Keratinocyte (primary cell): ENCODE data around the gene TMC7. TPM values are rescaled to one million over a fixed set of nuclear protein-coding genes. Genes with fewer than 3 reads are reported as not detected.

Experiments used
- DNase-seq: peaks from one replicate; pipeline ENCODE4 v3.0.0-alpha.2; 2011; ENCODE audit warnings: low read depth, missing footprints, low spot score
- FAIRE-seq: peaks from 2 replicates; lab custom pipeline; 2011; peaks lifted over from hg19 to GRCh38; lab: Jason Lieb, UNC
- H2AFZ ChIP-seq: 2 replicates; pipeline ENCODE4 v1.6.0; 2012; ENCODE audit warnings: low read length, control low read depth, inconsistent platforms; ENCODE audit not compliant: control insufficient read depth
- H3K27ac ChIP-seq: 2 replicates; pipeline ENCODE4 v1.5.1; 2011; ENCODE audit warnings: low read length; ENCODE audit not compliant: control insufficient read depth, insufficient read depth
- H3K27me3 ChIP-seq: 3 replicates; pipeline ENCODE4 v1.6.0; 2011; ENCODE audit warnings: low read length; ENCODE audit not compliant: control insufficient read depth, insufficient read depth; ENCODE audit errors: extremely low read depth
- H3K36me3 ChIP-seq, 2 experiments: 2 replicates in 1 of 2; 3 replicates in 1 of 2; pipeline ENCODE4 v1.5.1; 2011; ENCODE audit warnings: low read length in 2 of 2, mild to moderate bottlenecking in 1 of 2; ENCODE audit not compliant: control insufficient read depth in 2 of 2, insufficient read depth in 2 of 2; ENCODE audit errors: extremely low read depth in 1 of 2
- H3K4me1 ChIP-seq: 3 replicates; pipeline ENCODE4 v1.5.1; 2011; ENCODE audit warnings: low read length; ENCODE audit not compliant: control insufficient read depth, insufficient read depth; ENCODE audit errors: extremely low read depth
- H3K4me2 ChIP-seq: 3 replicates; pipeline ENCODE4 v1.6.0; 2011; ENCODE audit warnings: low read depth, low read length; ENCODE audit not compliant: control insufficient read depth, insufficient read depth; ENCODE audit errors: extremely low read depth
- H3K4me3 ChIP-seq, 3 experiments: fragments of 200-600 bp in 1 of 3; sonication (generic) in 1 of 3; 2 replicates in 2 of 3; 3 replicates in 1 of 3; pipeline ENCODE4 v1.5.1; 2011 to 2016; ENCODE audit warnings: low read length in 3 of 3, mild to moderate bottlenecking in 3 of 3, control low read depth in 2 of 3, inconsistent platforms in 1 of 3, low read depth in 1 of 3, mixed read lengths in 1 of 3, mixed run types in 1 of 3, moderate library complexity in 1 of 3; ENCODE audit not compliant: control insufficient read depth in 2 of 3, insufficient read depth in 2 of 3; ENCODE audit errors: extremely low read depth in 1 of 3
- H3K79me2 ChIP-seq: 2 replicates; pipeline ENCODE4 v1.6.0; 2012; ENCODE audit warnings: low read length; ENCODE audit not compliant: control insufficient read depth, insufficient read depth
- H3K9ac ChIP-seq: 3 replicates; pipeline ENCODE4 v1.6.0; 2011; ENCODE audit warnings: low read length; ENCODE audit not compliant: control insufficient read depth, insufficient read depth; ENCODE audit errors: extremely low read depth
- H3K9me1 ChIP-seq: 3 replicates; pipeline ENCODE4 v1.6.0; 2011; ENCODE audit warnings: low read length; ENCODE audit not compliant: control insufficient read depth, insufficient read depth; ENCODE audit errors: extremely low read depth
- H3K9me3 ChIP-seq: 2 replicates; pipeline ENCODE4 v1.5.1; 2012; ENCODE audit warnings: low read depth, low read length; ENCODE audit not compliant: control insufficient read depth
- H4K20me1 ChIP-seq: 3 replicates; pipeline ENCODE4 v1.6.0; 2011; ENCODE audit warnings: low read length; ENCODE audit not compliant: control insufficient read depth, insufficient read depth; ENCODE audit errors: extremely low read depth
- EZH2 ChIP-seq: IDR thresholded peaks from one replicate; pipeline ENCODE4 v1.6.1; 2012; ENCODE audit warnings: inconsistent platforms, mild to moderate bottlenecking, low read length, moderate library complexity
- dilution Hi-C: fragments of 300-500 bp; cut with MboI; formaldehyde crosslinking; loops from one replicate; pipeline ENCODE4 v1.7.0; 2020; ENCODE audit warnings: low sequenced_read_pairs; ENCODE audit not compliant: extremely low pct_ligation_motif_present
- polyA plus RNA-seq, 5 experiments: library from polyadenylated mRNA; depleted of rRNA in 3 of 5; stranded (reverse) in 3 of 5; stranded (forward) in 1 of 5; unstranded in 1 of 5; fragments of >200 nt; gene quantifications; 1 replicate in 1 of 5; 2 replicates in 3 of 5; 3 replicates in 1 of 5; pipeline versions ENCODE4 v1.2.1 to v1.2.3, GENCODE V29; 2011 to 2012; ENCODE audit warnings: missing spikeins in 2 of 5, low read depth in 1 of 5, low replicate concordance in 1 of 5
- TF ChIP-seq, protein P1 (sequence below), 3 experiments: IDR thresholded peaks in 1 of 3; conservative IDR thresholded peaks in 1 of 3; optimal IDR thresholded peaks in 1 of 3; 2 replicates in 2 of 3; 3 replicates in 1 of 3; pipeline versions ENCODE3 to v1.5.1; 2011; ENCODE audit warnings: low read length in 3 of 3, mild to moderate bottlenecking in 3 of 3, moderate library complexity in 2 of 3, control low read depth in 1 of 3, inconsistent platforms in 1 of 3; ENCODE audit not compliant: insufficient read depth in 2 of 3; ENCODE audit errors: extremely low read depth in 1 of 3

Gene TMC7
- polyA plus RNA-seq, 1 donor (not counting 4 experiments of a cell fraction or from before 2014, with no cell fraction given) = 8.5 TPM

DNA sequence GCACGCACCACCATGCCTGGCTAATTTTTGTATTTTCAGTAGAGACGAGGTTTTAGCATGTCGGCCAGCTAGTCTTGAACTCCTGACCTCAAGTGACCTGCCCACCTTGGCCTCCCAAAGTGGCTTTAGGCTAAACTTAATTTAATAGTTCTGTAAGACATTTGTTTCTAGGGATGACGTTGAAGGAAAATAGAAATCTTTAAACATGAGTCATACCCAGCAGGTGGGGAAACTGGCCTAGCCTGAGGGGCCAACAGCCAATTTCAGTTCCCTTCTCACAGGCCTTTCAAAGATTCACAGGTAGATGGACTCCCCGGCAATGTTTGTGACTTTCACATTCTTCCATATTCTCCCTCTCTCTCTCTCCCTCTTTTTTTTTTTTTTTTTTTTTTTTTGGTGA, 111.9 kb downstream of the TMC7 start:
- Histone ChIP-seq H3K79me2 (no peaks in the 10 kb centered on the region), H3K27me3 (no peaks in the 10 kb centered on the region), H3K4me3 (no peak overlapping the region), H3K9me3 (no peaks in the 10 kb centered on the region), H3K36me3 (no peaks in the 10 kb centered on the region), H2AFZ (no peak overlapping the region), H4K20me1 (no peaks in the 10 kb centered on the region), H3K27ac (no peak overlapping the region), H3K9ac (no peak overlapping the region), H3K9me1 (no peaks in the 10 kb centered on the region), H3K4me2 (no peak overlapping the region), H3K4me1 (peaks cover 10% of the 10 kb centered on the region)
- no peak for TF ChIP-seq EZH2
- TF ChIP-seq, protein P1, sequence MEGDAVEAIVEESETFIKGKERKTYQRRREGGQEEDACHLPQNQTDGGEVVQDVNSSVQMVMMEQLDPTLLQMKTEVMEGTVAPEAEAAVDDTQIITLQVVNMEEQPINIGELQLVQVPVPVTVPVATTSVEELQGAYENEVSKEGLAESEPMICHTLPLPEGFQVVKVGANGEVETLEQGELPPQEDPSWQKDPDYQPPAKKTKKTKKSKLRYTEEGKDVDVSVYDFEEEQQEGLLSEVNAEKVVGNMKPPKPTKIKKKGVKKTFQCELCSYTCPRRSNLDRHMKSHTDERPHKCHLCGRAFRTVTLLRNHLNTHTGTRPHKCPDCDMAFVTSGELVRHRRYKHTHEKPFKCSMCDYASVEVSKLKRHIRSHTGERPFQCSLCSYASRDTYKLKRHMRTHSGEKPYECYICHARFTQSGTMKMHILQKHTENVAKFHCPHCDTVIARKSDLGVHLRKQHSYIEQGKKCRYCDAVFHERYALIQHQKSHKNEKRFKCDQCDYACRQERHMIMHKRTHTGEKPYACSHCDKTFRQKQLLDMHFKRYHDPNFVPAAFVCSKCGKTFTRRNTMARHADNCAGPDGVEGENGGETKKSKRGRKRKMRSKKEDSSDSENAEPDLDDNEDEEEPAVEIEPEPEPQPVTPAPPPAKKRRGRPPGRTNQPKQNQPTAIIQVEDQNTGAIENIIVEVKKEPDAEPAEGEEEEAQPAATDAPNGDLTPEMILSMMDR (optimal IDR thresholded peaks at IDR 0.05 in 1 of 3, IDR thresholded peaks at IDR 0.05 in 1 of 3, conservative IDR thresholded peaks at IDR 0.05 in 1 of 3; ENCODE audit: extremely low read depth in 1 of 3, insufficient read depth in 2 of 3, low read length in 3 of 3) = no peak
- dilution Hi-C loops = no loop called here
- DNase-seq = no peak
- FAIRE-seq = no peak

DNA sequence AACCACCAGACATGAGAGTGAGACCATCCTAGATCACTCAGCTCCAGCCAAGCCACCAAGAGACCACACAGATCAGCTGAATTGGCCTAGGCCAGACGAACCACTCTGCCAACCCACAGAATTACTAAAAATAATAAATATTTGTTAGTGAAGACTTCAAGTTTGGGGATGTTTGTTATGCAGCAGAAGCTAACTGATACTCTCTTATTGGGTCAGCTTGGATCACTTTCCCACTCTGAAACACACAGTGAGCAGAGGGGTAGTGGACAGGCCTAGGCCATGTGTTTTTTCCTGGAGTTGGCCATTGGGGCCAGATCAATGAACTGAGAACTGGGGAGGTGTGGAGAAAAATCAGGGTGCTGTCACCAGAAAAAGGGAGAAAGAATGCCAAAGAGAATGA, 114.4 kb downstream of the TMC7 start:
- TF ChIP-seq, protein P1 (optimal IDR thresholded peaks at IDR 0.05 in 1 of 3, IDR thresholded peaks at IDR 0.05 in 1 of 3, conservative IDR thresholded peaks at IDR 0.05 in 1 of 3; ENCODE audit: extremely low read depth in 1 of 3, insufficient read depth in 2 of 3, low read length in 3 of 3) = no peak
- TF ChIP-seq EZH2 = no peak
- no peak for FAIRE-seq

More for the DNA sequence above, 114.4 kb downstream of the TMC7 start:
- Histone ChIP-seq H3K9ac (no peak overlapping the region), H2AFZ (no peak overlapping the region), H4K20me1 (no peaks in the 10 kb centered on the region), H3K27me3 (no peaks in the 10 kb centered on the region), H3K4me1 (peaks cover 3% of the 10 kb centered on the region), H3K27ac (no peak overlapping the region), H3K9me3 (no peaks in the 10 kb centered on the region), H3K4me2 (no peak overlapping the region), H3K9me1 (no peaks in the 10 kb centered on the region), H3K36me3 (no peaks in the 10 kb centered on the region), H3K79me2 (no peaks in the 10 kb centered on the region), H3K4me3 (no peak overlapping the region)
- no peak for DNase-seq
- dilution Hi-C loops = no loop called here
